ENCODE data around the gene MAML2. TPM values are rescaled to one million over a fixed set of nuclear protein-coding genes. Genes with fewer than 3 reads are reported as not detected.

MAML2 gene
- total and polyA plus RNA-seq, 9 of the 15 experiments (the other 6 are each of a cell fraction or from before 2014, with no cell fraction given) = 0.79 to 6.8 (median 4.8) TPM

- in situ Hi-C loops (cut with MboI) = no loop called here
- no peak for ATAC-seq
- BruUV-seq (replicated peaks) = no TSS peak
- Histone ChIP-seq H3K36me3 (ENCODE audit: control insufficient read depth, insufficient read depth, low read length) (peaks cover 35% of the 10 kb centered on the region), H3K9me3 (replicated peaks; ENCODE audit: control insufficient read depth, insufficient read depth, low read depth, low read length) (no peaks in the 10 kb centered on the region; the same call in 1 of the 2 replicates), H4K20me1 (replicated peaks; ENCODE audit: control insufficient read depth, insufficient read depth, low read length) (no peaks in the 10 kb centered on the region), H3K27me3 (ENCODE audit: control insufficient read depth in 2 of 2, insufficient read depth in 2 of 2, low read length in 2 of 2) (no peaks in the 10 kb centered on the region), H3K4me2 (ENCODE audit: insufficient read depth, low read length) (no peak overlapping the region), H2AFZ (ENCODE audit: low read depth, low read length) (no peak overlapping the region), H3K4me3 (no peak overlapping the region), H3K4me1 (replicated peaks in 1 of 2; ENCODE audit: control insufficient read depth in 2 of 2, insufficient read depth in 2 of 2, low read length in 2 of 2) (peaks cover 0 to 10% of the 10 kb centered on the region in 2 experiments; a peak in 2 of 5 replicates), H3K9ac (ENCODE audit: insufficient read depth in 1 of 2, low read depth in 2 of 2, low read length in 2 of 2) (no peak overlapping the region), H3K9me1 (ENCODE audit: control insufficient read depth, insufficient read depth, low read length) (no peaks in the 10 kb centered on the region), H3K27ac (ENCODE audit: extremely low read depth, low read depth, low read length) (no peak overlapping the region), H3K79me2 (ENCODE audit: control insufficient read depth, insufficient read depth, low read length) (no peaks in the 10 kb centered on the region)
- no peak for FAIRE-seq
- WGBS (ENCODE audit: insufficient coverage, low coverage, missing lambda C conversion rate) = 100% methylated on average over 1 of the region's 1 CpG
- intact Hi-C loops (cut with micrococcal nuclease) = no loop called here
- ChIA-PET POLR2A (no interaction called here), CTCF (ENCODE audit: low intra/inter-chr PET ratio) (no interaction called here)
- no peak for DNase-seq (ENCODE audit: extremely low read depth in 1 of 4, low spot score in 3 of 4)
- TF ChIP-seq CTBP1 (IDR thresholded peaks at IDR 0.05; ENCODE audit: borderline replicate concordance) = no peak
- TF ChIP-seq ATF3 (IDR thresholded peaks at IDR 0.05) = peak; percentile 45; the same call in 1 of the 2 replicates
- no peak for TF ChIP-seq ATF3 (CRISPR knock-in tag; conservative IDR thresholded peaks at IDR 0.05)
- TF ChIP-seq RNF219 (CRISPR knock-in tag; IDR thresholded peaks at IDR 0.05) = no peak
- TF ChIP-seq ZBTB8A (IDR thresholded peaks at IDR 0.05; ENCODE audit: partially characterized antibody) = no peak
- TF ChIP-seq ZBTB11 (CRISPR knock-in tag; IDR thresholded peaks at IDR 0.05) = no peak
- TF ChIP-seq STAT5B (CRISPR knock-in tag; IDR thresholded peaks at IDR 0.05) = no peak
These were observed 14.8 kb upstream of the MAML2 start for GRCh38 chr11:96357794-96358193.

All from K562 (cell line).